IMR-90 (cell line): ENCODE results near the gene SRGN. TPM values are rescaled to one million over a fixed set of nuclear protein-coding genes. Genes with fewer than 3 reads are reported as not detected.

Experiments
- ATAC-seq: fragments of 200-7000 bp; cut with Tn5 transposase; 2 replicates; pipeline ENCODE4 v1.9.1; 2020; ENCODE audit warnings: low read depth, mild to moderate bottlenecking, moderate library complexity
- BruUV-seq: library from RNA; stranded (reverse); fragments of 400-500 nt; replicated peaks from 2 replicates; lab custom pipeline; 2021; lab: Mats Ljungman, UMichigan
- CTCF ChIA-PET: fragments of 300-600 bp; formaldehyde crosslinking; extraction: SDS; loops from one replicate; lab custom pipeline; 2021; ENCODE audit warnings: antibody characterized with exemption; lab: Yijun Ruan, JAX
- POLR2A ChIA-PET: fragments of 300-600 bp; sonication (Branson Sonifier 250); formaldehyde crosslinking; loops from one replicate; lab custom pipeline; 2022; ENCODE audit warnings: antibody characterized with exemption; ENCODE audit not compliant: unreplicated experiment; lab: Charles Lee
- DNase-seq: peaks from one replicate; pipeline ENCODE4 v3.0.0; 2013
- H2AFZ ChIP-seq: replicated peaks from 2 replicates; pipeline ENCODE3; 2013; ENCODE audit warnings: low read length, mild to moderate bottlenecking; ENCODE audit not compliant: poor library complexity
- H2AK5ac ChIP-seq: 2 replicates; pipeline ENCODE4 v1.6.1; 2013; ENCODE audit warnings: low read depth, low read length, inconsistent platforms
- H2AK9ac ChIP-seq: replicated peaks from 2 replicates; pipeline ENCODE3; 2013; ENCODE audit warnings: mild to moderate bottlenecking, low read depth, low read length, moderate library complexity; ENCODE audit not compliant: poor library complexity
- H2BK120ac ChIP-seq: 2 replicates; pipeline ENCODE4 v1.6.1; 2013; ENCODE audit warnings: low read depth, low read length, inconsistent platforms
- H2BK15ac ChIP-seq: 3 replicates; pipeline ENCODE4 v1.6.1; 2013; ENCODE audit warnings: low read depth, low read length, inconsistent platforms
- H2BK20ac ChIP-seq: 2 replicates; pipeline ENCODE4 v1.6.1; 2013; ENCODE audit warnings: low read depth, mild to moderate bottlenecking, inconsistent platforms, low read length, moderate library complexity
- H2BK5ac ChIP-seq: 2 replicates; pipeline ENCODE4 v1.6.1; 2013; ENCODE audit warnings: mild to moderate bottlenecking, low read depth, low read length, inconsistent platforms; ENCODE audit not compliant: poor library complexity, severe bottlenecking
- H3K14ac ChIP-seq: replicated peaks from 2 replicates; pipeline ENCODE4 v1.6.1; 2013; ENCODE audit warnings: low read depth, low read length, inconsistent platforms
- H3K18ac ChIP-seq: 2 replicates; pipeline ENCODE4 v1.6.1; 2013; ENCODE audit warnings: low read depth, low read length, control low read depth
- H3K23ac ChIP-seq: 2 replicates; pipeline ENCODE4 v1.6.1; 2013; ENCODE audit warnings: low read depth, low read length, inconsistent platforms
- H3K27ac ChIP-seq: 2 replicates; pipeline ENCODE4 v1.5.1; 2013; ENCODE audit warnings: mild to moderate bottlenecking, control low read depth, low read length; ENCODE audit not compliant: insufficient read depth
- H3K27me3 ChIP-seq: 2 replicates; pipeline ENCODE4 v1.6.1; 2013; ENCODE audit warnings: low read length; ENCODE audit not compliant: control insufficient read depth, insufficient read depth
- H3K36me3 ChIP-seq: 2 replicates; pipeline ENCODE4 v1.6.1; 2013; ENCODE audit warnings: low read length, mixed read lengths; ENCODE audit not compliant: control insufficient read depth, insufficient read depth
- H3K4ac ChIP-seq: 2 replicates; pipeline ENCODE4 v1.6.1; 2013; ENCODE audit warnings: low read depth, low read length, inconsistent platforms
- H3K4me1 ChIP-seq: 2 replicates; pipeline ENCODE4 v1.6.1; 2013; ENCODE audit warnings: low read length, mixed read lengths; ENCODE audit not compliant: control insufficient read depth, insufficient read depth
- H3K4me2 ChIP-seq: 2 replicates; pipeline ENCODE4 v1.6.1; 2013; ENCODE audit warnings: low read depth, mild to moderate bottlenecking, control low read depth, low read length, moderate library complexity
- H3K4me3 ChIP-seq: 2 replicates; pipeline ENCODE4 v1.5.1; 2013; ENCODE audit warnings: low read depth, mild to moderate bottlenecking, control low read depth, low read length, moderate library complexity; ENCODE audit not compliant: insufficient read depth
- H3K56ac ChIP-seq: 2 replicates; pipeline ENCODE4 v1.6.1; 2013; ENCODE audit warnings: low read length, inconsistent platforms; ENCODE audit not compliant: insufficient read depth; ENCODE audit errors: extremely low read depth
- H3K79me1 ChIP-seq, 2 experiments: 2 replicates each; pipeline ENCODE4 v1.6.1; 2013; ENCODE audit warnings: low read length in 2 of 2, inconsistent platforms in 1 of 2, low read depth in 1 of 2
- H3K9ac ChIP-seq: 2 replicates; pipeline ENCODE4 v1.6.1; 2013; ENCODE audit warnings: low read depth, low read length, control low read depth
- H3K9me1 ChIP-seq: 2 replicates; pipeline ENCODE4 v1.6.1; 2013; ENCODE audit warnings: low read length, inconsistent platforms; ENCODE audit not compliant: insufficient read depth
- H3K9me3 ChIP-seq: 2 replicates; pipeline ENCODE4 v1.6.1; 2013; ENCODE audit warnings: low read length; ENCODE audit not compliant: control insufficient read depth, insufficient read depth
- H4K20me1 ChIP-seq: 2 replicates; pipeline ENCODE4 v1.6.1; 2013; ENCODE audit warnings: low read length, inconsistent platforms; ENCODE audit not compliant: insufficient read depth
- H4K5ac ChIP-seq: 2 replicates; pipeline ENCODE4 v1.6.1; 2013; ENCODE audit warnings: mild to moderate bottlenecking, low read depth, low read length, control low read depth
- H4K8ac ChIP-seq, 2 experiments: 2 replicates each; pipeline ENCODE4 v1.6.1; 2013; ENCODE audit warnings: low read depth in 2 of 2, low read length in 2 of 2, control low read depth in 1 of 2, inconsistent platforms in 1 of 2
- H4K91ac ChIP-seq: 2 replicates; pipeline ENCODE4 v1.6.1; 2013; ENCODE audit warnings: low read depth, low read length, inconsistent platforms; ENCODE audit not compliant: insufficient read depth
- CEBPB ChIP-seq: IDR thresholded peaks from 2 replicates; pipeline ENCODE4 v1.6.1; 2012; ENCODE audit warnings: low read depth, low read length, improper control_type of control experiment
- CTCF ChIP-seq: conservative IDR thresholded peaks from 2 replicates; pipeline ENCODE4 v1.5.1; 2012; ENCODE audit warnings: mild to moderate bottlenecking, low read depth, low read length, improper control_type of control experiment
- ELK1 ChIP-seq: fragments of 150-350 bp; IDR thresholded peaks from 2 replicates; pipeline ENCODE4 v1.6.1; 2016; ENCODE audit warnings: low read depth, mild to moderate bottlenecking, low read length, moderate library complexity, borderline replicate concordance
- FOS ChIP-seq: fragments of 150-350 bp; IDR thresholded peaks from 2 replicates; pipeline ENCODE4 v1.6.1; 2016; ENCODE audit warnings: low read depth, low read length
- MAFK ChIP-seq: IDR thresholded peaks from 2 replicates; pipeline ENCODE4 v1.6.1; 2012; ENCODE audit warnings: low read depth, low read length, improper control_type of control experiment
- MAZ ChIP-seq: IDR thresholded peaks from 2 replicates; pipeline ENCODE4 v1.6.1; 2012; ENCODE audit warnings: low read depth, mild to moderate bottlenecking, low read length, improper control_type of control experiment, moderate library complexity, borderline replicate concordance
- MXI1 ChIP-seq: IDR thresholded peaks from 2 replicates; pipeline ENCODE4 v1.6.1; 2012; ENCODE audit warnings: low read depth, mild to moderate bottlenecking, low read length, moderate library complexity, borderline replicate concordance
- NFE2L2 ChIP-seq: fragments of 150-350 bp; IDR thresholded peaks from 2 replicates; pipeline ENCODE4 v1.6.1; 2016; ENCODE audit warnings: low read depth, mild to moderate bottlenecking, low read length
- POLR2A ChIP-seq: IDR thresholded peaks from 2 replicates; pipeline ENCODE4 v1.6.1; 2012; ENCODE audit warnings: mild to moderate bottlenecking, low read depth, low read length
- RAD21 ChIP-seq: IDR thresholded peaks from 2 replicates; pipeline ENCODE4 v1.6.1; 2012; ENCODE audit warnings: low read length, improper control_type of control experiment
- RCOR1 ChIP-seq: IDR thresholded peaks from 2 replicates; pipeline ENCODE4 v1.6.1; 2012; ENCODE audit warnings: mild to moderate bottlenecking, low read length, improper control_type of control experiment; ENCODE audit not compliant: insufficient replicate concordance
- SMC3 ChIP-seq: fragments of 150-350 bp; IDR thresholded peaks from 2 replicates; pipeline ENCODE4 v1.6.1; 2016; ENCODE audit warnings: low read depth, mild to moderate bottlenecking, antibody characterized with exemption, low read length, moderate library complexity
- USF2 ChIP-seq: fragments of 150-350 bp; IDR thresholded peaks from 2 replicates; pipeline ENCODE4 v1.6.1; 2017; ENCODE audit warnings: mild to moderate bottlenecking, antibody characterized with exemption, low read length, low read depth
- WGBS, 2 experiments: methylation state at CpG; one replicate each; pipeline versions ENCODE4 v1.1.5 to v1.1.7; 2013; ENCODE audit warnings: missing lambda C conversion rate in 2 of 2; ENCODE audit not compliant: insufficient read length in 1 of 2; ENCODE audit errors: extremely low coverage in 2 of 2; 5-methylcytosine and 5-hydroxymethylcytosine counted together
- dilution Hi-C: fragments of 300-500 bp; cut with HindIII; formaldehyde crosslinking; loops from one replicate; pipeline ENCODE4 v1.14.3; 2018; ENCODE audit warnings: low sequenced_read_pairs; ENCODE audit not compliant: unreplicated experiment
- in situ Hi-C: fragments of 300-500 bp; cut with MboI; formaldehyde crosslinking; loops from 3 replicates; pipeline ENCODE4 v1.14.3; 2019; ENCODE audit warnings: low sequenced_read_pairs, inconsistent platforms, mixed read lengths
- intact Hi-C: fragments of 100-400 bp; cut with micrococcal nuclease; formaldehyde crosslinking; loops from 2 replicates; pipeline ENCODE4 v1.10.0; 2022
- polyA plus RNA-seq, 3 experiments: library from polyadenylated mRNA; depleted of rRNA; stranded (reverse); fragments of >200 nt; gene quantifications; 2 replicates each; pipeline ENCODE4 v1.2.3, GENCODE V29; 2012; ENCODE audit warnings: low replicate concordance in 1 of 3
- total RNA-seq: library from RNA; depleted of rRNA; stranded (reverse); fragments of >200 nt; gene quantifications from 2 replicates; pipeline ENCODE4 v1.2.3, GENCODE V29; 2012

The SRGN gene
- total and polyA plus RNA-seq, 2 of the 4 experiments (the other 2 are of a cell fraction) = 33.3 to 41.4 TPM

- Histone ChIP-seq H2BK20ac (peak overlapping the region; percentile 68; the same call in 1 of the 2 replicates), H3K27me3 (no peaks in the 10 kb centered on the region), H2BK5ac (no peak overlapping the region), H2BK15ac (0 out of 3 replicates have a peak overlapping the region, but pooled peaks have one; percentile 54), H4K91ac (peak overlapping the region; percentile 76; the same call in 1 of the 2 replicates), H3K4me1 (peaks cover 25% of the 10 kb centered on the region), H3K4me3 (no peak overlapping the region), H3K18ac (no peak overlapping the region), H3K9me1 (peaks cover 36% of the 10 kb centered on the region), H2AFZ (no peak overlapping the region), H3K56ac (no peak overlapping the region), H2BK120ac (peak overlapping the region; percentile 79), H2AK5ac (peak overlapping the region; percentile 61), H3K9ac (no peak overlapping the region), H4K20me1 (no peaks in the 10 kb centered on the region), H3K27ac (no peak overlapping the region), H3K79me1 (peaks cover 0 to 16% of the 10 kb centered on the region in 2 experiments; a peak in 2 of 4 replicates), H3K14ac (no peak overlapping the region), H3K36me3 (no peaks in the 10 kb centered on the region), H2AK9ac (no peak overlapping the region), H3K23ac (0 out of 2 replicates have a peak overlapping the region, but pooled peaks have one; percentile 44), H3K4ac (peak overlapping the region; percentile 82), H4K5ac (no peak overlapping the region; the same call in 1 of the 2 replicates), H3K4me2 (no peak overlapping the region), H3K9me3 (no peaks in the 10 kb centered on the region), H4K8ac (peak overlapping the region in 1 of 2 experiments; percentile 64; a peak in 3 of 4 replicates)
- in situ Hi-C loops = no loop called here
- TF ChIP-seq POLR2A (no peak), MAZ (no peak), USF2 (no peak), CEBPB (no peak), RCOR1 (no peak), NFE2L2 (no peak), ELK1 (no peak), RAD21 (no peak), SMC3 (no peak), MAFK (no peak), FOS (no peak), MXI1 (no peak), CTCF (no peak)
- DNase-seq = no peak
- CTCF ChIA-PET = interaction anchor here (0.6 kb wide), 1 partner anchor 136 kb away, joined by 8 read pairs; no protein-coding TSS in a partner anchor
- BruUV-seq = no TSS peak
- dilution Hi-C loops = no loop called here
- WGBS, 2 experiments = 100% methylated on average over 1 of the region's 8 CpGs; no CpG with 5 or more reads in 1 of the 2 experiments
- POLR2A ChIA-PET = no interaction called here
- intact Hi-C loops = no loop called here
- no peak for ATAC-seq
Measured at GRCh38 chr10:69060127-69060798, 27.6 kb upstream of the SRGN start.
